Endothelial cell of umbilical vein (primary cell): ENCODE data around the gene CHST8. TPM values are rescaled to one million over a fixed set of nuclear protein-coding genes. Genes with fewer than 3 reads are reported as not detected.

Experiments used
- BruUV-seq: library from RNA; stranded (reverse); fragments of 400-500 nt; replicated peaks from 2 replicates; lab custom pipeline; 2021; lab: Mats Ljungman, UMichigan
- CTCF ChIA-PET: fragments of 300-600, 350-600 bp; sonication (Branson Sonifier 250); formaldehyde crosslinking; loops from one replicate; lab custom pipeline; 2021; ENCODE audit warnings: antibody characterized with exemption, inconsistent platforms; lab: Charles Lee
- POLR2A ChIA-PET: fragments of 300-600, 350-600 bp; sonication (Branson Sonifier 250); formaldehyde crosslinking; loops from one replicate; lab custom pipeline; 2021; ENCODE audit warnings: antibody characterized with exemption, inconsistent platforms; lab: Charles Lee
- DNase-seq: peaks from one replicate; pipeline ENCODE4 v3.0.0-alpha.2; 2011; ENCODE audit warnings: low read depth, low spot score
- FAIRE-seq: peaks from 2 replicates; lab custom pipeline; 2011; peaks lifted over from hg19 to GRCh38; lab: Jason Lieb, UNC
- H2AFZ ChIP-seq: 2 replicates; pipeline ENCODE4 v1.6.0; 2012; ENCODE audit warnings: low read depth, low read length, control low read depth, inconsistent platforms
- H3K27ac ChIP-seq: 2 replicates; pipeline ENCODE4 v1.5.1; 2011; ENCODE audit warnings: low read depth, mild to moderate bottlenecking, control low read depth, low read length, moderate library complexity; ENCODE audit not compliant: insufficient read depth
- H3K27me3 ChIP-seq, 2 experiments: 2 replicates each; pipeline versions ENCODE4 v1.6.0 to v1.6.1; 2011; ENCODE audit warnings: low read length in 2 of 2, mixed read lengths in 1 of 2; ENCODE audit not compliant: control insufficient read depth in 2 of 2, insufficient read depth in 2 of 2
- H3K36me3 ChIP-seq, 2 experiments: 2 replicates in 1 of 2; 3 replicates in 1 of 2; pipeline ENCODE4 v1.5.1; 2011; ENCODE audit warnings: low read length in 2 of 2, mild to moderate bottlenecking in 1 of 2, moderate library complexity in 1 of 2; ENCODE audit not compliant: control insufficient read depth in 2 of 2, insufficient read depth in 2 of 2; ENCODE audit errors: extremely low read depth in 1 of 2
- H3K4me1 ChIP-seq: 3 replicates; pipeline ENCODE4 v1.5.1; 2011; ENCODE audit warnings: mild to moderate bottlenecking, low read length; ENCODE audit not compliant: control insufficient read depth, insufficient read depth; ENCODE audit errors: extremely low read depth
- H3K4me2 ChIP-seq: 2 replicates; pipeline ENCODE4 v1.6.1; 2011; ENCODE audit warnings: low read length, control low read depth, mixed read lengths; ENCODE audit not compliant: insufficient read depth
- H3K4me3 ChIP-seq, 3 experiments: fragments of 200-600 bp in 1 of 3; sonication (generic), shearing (Covaris generic) in 1 of 3; replicated peaks in 1 of 3; 2 replicates each; pipeline ENCODE4 v1.5.1; 2011 to 2016; ENCODE audit warnings: control low read depth in 3 of 3, low read length in 3 of 3, mild to moderate bottlenecking in 2 of 3, inconsistent platforms in 1 of 3, low read depth in 1 of 3, moderate library complexity in 1 of 3; ENCODE audit not compliant: insufficient read depth in 1 of 3
- H3K79me2 ChIP-seq: 2 replicates; pipeline ENCODE4 v1.6.0; 2012; ENCODE audit warnings: low read length, inconsistent platforms; ENCODE audit not compliant: control insufficient read depth, insufficient read depth
- H3K9ac ChIP-seq: replicated peaks from 2 replicates; pipeline ENCODE3; 2011; ENCODE audit warnings: low read length, control low read depth; ENCODE audit not compliant: insufficient read depth; ENCODE audit errors: extremely low read depth
- H3K9me1 ChIP-seq: replicated peaks from 3 replicates; pipeline ENCODE4 v1.6.0; 2011; ENCODE audit warnings: mild to moderate bottlenecking, low read length; ENCODE audit not compliant: control insufficient read depth, insufficient read depth; ENCODE audit errors: extremely low read depth
- H3K9me3 ChIP-seq: replicated peaks from 2 replicates; pipeline ENCODE4 v1.5.1; 2012; ENCODE audit warnings: low read length, inconsistent platforms; ENCODE audit not compliant: control insufficient read depth, insufficient read depth
- H4K20me1 ChIP-seq: replicated peaks from 2 replicates; pipeline ENCODE3; 2011; ENCODE audit warnings: mild to moderate bottlenecking, low read length; ENCODE audit not compliant: control insufficient read depth, insufficient read depth; ENCODE audit errors: extremely low read depth
- CTCF ChIP-seq, 2 donors: IDR thresholded peaks; 1 replicate in 1 of 2; 2 replicates in 1 of 2; pipeline ENCODE4 v1.5.1; 2011; ENCODE audit warnings: low read length in 2 of 2, mild to moderate bottlenecking in 2 of 2, moderate library complexity in 2 of 2, control low read depth in 1 of 2, inconsistent platforms in 1 of 2, low read depth in 1 of 2; ENCODE audit not compliant: insufficient read depth in 1 of 2; ENCODE audit errors: extremely low read depth in 1 of 2
- EZH2 ChIP-seq: IDR thresholded peaks from 2 replicates; pipeline ENCODE4 v1.6.1; 2012; ENCODE audit warnings: borderline replicate concordance, low read depth, mild to moderate bottlenecking, moderate library complexity, low read length, inconsistent platforms; ENCODE audit not compliant: severe bottlenecking
- FOS ChIP-seq: IDR thresholded peaks from 2 replicates; pipeline ENCODE4 v1.6.1; 2011; ENCODE audit warnings: mild to moderate bottlenecking, low read length, moderate library complexity, borderline replicate concordance; ENCODE audit not compliant: insufficient read depth
- GATA2 ChIP-seq: IDR thresholded peaks from 2 replicates; pipeline ENCODE4 v1.7.0; 2011; ENCODE audit warnings: low read depth, mild to moderate bottlenecking, moderate library complexity, mixed read lengths, low read length; ENCODE audit not compliant: insufficient read length, insufficient read depth
- JUN ChIP-seq: IDR thresholded peaks from 2 replicates; pipeline ENCODE4 v1.6.1; 2011; ENCODE audit warnings: borderline replicate concordance, low read depth; ENCODE audit not compliant: insufficient read length, insufficient read depth
- MAX ChIP-seq: IDR thresholded peaks from 2 replicates; pipeline ENCODE4 v1.6.1; 2011; ENCODE audit not compliant: insufficient read depth, insufficient read length
- MYC ChIP-seq: IDR thresholded peaks from one replicate; pipeline ENCODE4 v1.6.1; 2011; ENCODE audit warnings: mild to moderate bottlenecking, low read depth, low read length
- POLR2A ChIP-seq: IDR thresholded peaks from 2 replicates; pipeline ENCODE4 v1.6.1; 2012; ENCODE audit warnings: low read depth, mild to moderate bottlenecking, control low read depth, low read length
- POLR2AphosphoS5 ChIP-seq: IDR thresholded peaks from 2 replicates; pipeline ENCODE4 v1.6.1; 2012; ENCODE audit warnings: low read depth, mild to moderate bottlenecking, control low read depth, low read length, moderate library complexity; ENCODE audit not compliant: insufficient read depth
- dilution Hi-C: fragments of 300-500 bp; cut with MboI; formaldehyde crosslinking; loops from one replicate; pipeline ENCODE4 v1.15.0; 2019; ENCODE audit warnings: low sequenced_read_pairs; ENCODE audit not compliant: extremely low pct_ligation_motif_present
- intact Hi-C: fragments of 100-400 bp; cut with micrococcal nuclease; formaldehyde crosslinking; loops from one replicate; pipeline ENCODE4 v1.10.0; 2022
- polyA plus RNA-seq, 4 experiments: library from polyadenylated mRNA; depleted of rRNA in 3 of 4; stranded (reverse) in 3 of 4; unstranded in 1 of 4; fragments of >200 nt; gene quantifications; 2 replicates each; pipeline versions ENCODE4 v1.2.1 to v1.2.3, GENCODE V29; 2011 to 2012; ENCODE audit warnings: missing spikeins in 1 of 4
- total RNA-seq: library from RNA; stranded (reverse); gene quantifications from 2 replicates; pipeline ENCODE4 v1.2.3, GENCODE V29; 2021

CHST8 gene
- total and polyA plus RNA-seq, 2 donors (not counting 3 experiments of a cell fraction or from before 2014, with no cell fraction given), result not detected

DNA sequence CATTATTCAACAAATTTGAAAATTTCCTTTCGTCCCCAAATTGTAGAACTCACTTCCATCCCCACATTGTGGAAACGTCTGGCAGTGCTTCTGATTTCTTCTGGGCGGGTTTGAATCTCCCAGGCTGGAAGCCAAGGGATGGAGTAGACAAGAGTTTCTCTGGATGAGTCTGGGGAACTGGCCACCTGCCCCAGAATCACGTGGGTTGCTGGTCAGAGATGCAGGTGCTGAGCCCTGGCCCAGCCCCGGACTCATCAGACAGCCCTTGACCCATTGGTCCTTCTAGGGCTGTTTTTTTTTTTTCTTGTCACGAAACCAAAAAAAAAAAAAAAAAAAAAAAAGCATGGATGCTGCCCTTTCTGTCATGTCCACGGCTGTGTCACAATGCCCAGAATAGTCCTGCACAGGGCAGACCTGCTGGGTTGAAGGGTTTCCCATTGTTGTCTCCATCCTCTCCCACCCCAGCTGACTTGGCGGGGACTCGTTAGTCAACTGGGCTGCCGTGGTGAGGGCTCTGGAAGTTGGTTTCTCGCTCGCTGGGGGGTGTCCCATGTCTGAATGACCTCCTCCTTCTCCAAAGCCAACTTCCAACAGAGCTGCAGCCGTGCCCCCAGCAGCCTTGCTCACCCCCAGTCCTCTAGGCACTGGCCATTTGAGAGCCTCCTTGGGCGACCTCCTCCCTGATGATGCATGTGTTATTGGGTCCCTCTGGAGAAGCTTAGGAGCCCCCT lies 12.8 kb downstream of the CHST8 start:
- TF ChIP-seq EZH2, result no peak
- no peak for TF ChIP-seq JUN
- no peak for TF ChIP-seq MAX
- TF ChIP-seq GATA2, result no peak
- TF ChIP-seq POLR2A, result no peak
- TF ChIP-seq MYC, result no peak
- no peak for TF ChIP-seq FOS
- TF ChIP-seq CTCF (IDR thresholded peaks at IDR 0.05; ENCODE audit: extremely low read depth in 1 of 2, insufficient read depth in 1 of 2, low read depth in 1 of 2, low read length in 2 of 2), result no peak
- no peak for TF ChIP-seq POLR2AphosphoS5
- no peaks in the 10 kb centered on the region for H3K36me3 ChIP-seq
- H3K9me3 ChIP-seq, result no peaks in the 10 kb centered on the region
- intact Hi-C loops, result no loop called here
- no peak for FAIRE-seq
- no peak overlapping the region for H3K4me3 ChIP-seq
- BruUV-seq, result no TSS peak
- CTCF ChIA-PET, result no interaction called here
- no peak overlapping the region for H3K4me2 ChIP-seq
- POLR2A ChIA-PET, result no interaction called here
- no peak overlapping the region for H3K27ac ChIP-seq
- dilution Hi-C loops, result no loop called here
- no peaks in the 10 kb centered on the region for H3K79me2 ChIP-seq
- no peaks in the 10 kb centered on the region for H4K20me1 ChIP-seq
- H3K4me1 ChIP-seq, result no peaks in the 10 kb centered on the region
- H3K9me1 ChIP-seq, result no peaks in the 10 kb centered on the region
- H2AFZ ChIP-seq, result no peak overlapping the region
- no peak for DNase-seq
- H3K27me3 ChIP-seq, result no peaks in the 10 kb centered on the region
- H3K9ac ChIP-seq, result no peak overlapping the region
